DND-41 (cell line): ENCODE measurements around the gene POLR3B.

ENCODE experiments used
- ATAC-seq: fragments of 200-7000 bp; cut with Tn5 transposase; 3 replicates; pipeline ENCODE4 v1.9.1; 2021; ENCODE audit warnings: low read depth; ENCODE audit not compliant: insufficient read depth
- DNase-seq: peaks from one replicate; pipeline ENCODE4 v3.0.0-alpha.2; 2020
- H2AFZ ChIP-seq: 2 replicates; pipeline ENCODE4 v1.6.0; 2012; ENCODE audit warnings: low read depth, low read length
- H3K27ac ChIP-seq: 2 replicates; pipeline ENCODE4 v1.5.1; 2012; ENCODE audit warnings: low read length, inconsistent platforms
- H3K27me3 ChIP-seq: fragments of 200-600 bp; sonication (generic); 2 replicates; pipeline ENCODE4 v1.6.0; 2012; ENCODE audit warnings: low read length, mild to moderate bottlenecking, inconsistent platforms; ENCODE audit not compliant: insufficient read depth, poor library complexity
- H3K36me3 ChIP-seq: 2 replicates; pipeline ENCODE4 v1.5.1; 2012; ENCODE audit warnings: low read length, inconsistent platforms; ENCODE audit not compliant: insufficient read depth
- H3K4me1 ChIP-seq: 2 replicates; pipeline ENCODE4 v1.5.1; 2012; ENCODE audit warnings: mild to moderate bottlenecking, low read length; ENCODE audit not compliant: insufficient read depth
- H3K4me2 ChIP-seq: 2 replicates; pipeline ENCODE4 v1.6.0; 2012; ENCODE audit warnings: mild to moderate bottlenecking, moderate library complexity, low read length, inconsistent platforms; ENCODE audit not compliant: insufficient read depth
- H3K4me3 ChIP-seq, 2 experiments: fragments of 200-600 bp in 1 of 2; shearing (Covaris generic) in 1 of 2; 2 replicates each; pipeline ENCODE4 v1.5.1; 2012 to 2016; ENCODE audit warnings: inconsistent platforms in 2 of 2, low read length in 2 of 2, mild to moderate bottlenecking in 2 of 2, low read depth in 1 of 2, moderate library complexity in 1 of 2
- H3K79me2 ChIP-seq: 2 replicates; pipeline ENCODE4 v1.6.0; 2012; ENCODE audit warnings: low read length, inconsistent platforms; ENCODE audit not compliant: insufficient read depth
- H3K9ac ChIP-seq: 2 replicates; pipeline ENCODE4 v1.6.0; 2012; ENCODE audit warnings: low read depth, mild to moderate bottlenecking, inconsistent platforms, low read length, moderate library complexity
- H3K9me3 ChIP-seq: 2 replicates; pipeline ENCODE4 v1.5.1; 2012; ENCODE audit warnings: low read length, moderate library complexity, mild to moderate bottlenecking, inconsistent platforms; ENCODE audit not compliant: insufficient read depth, severe bottlenecking
- H4K20me1 ChIP-seq: 2 replicates; pipeline ENCODE4 v1.6.0; 2012; ENCODE audit warnings: low read length; ENCODE audit not compliant: insufficient read depth
- EZH2 ChIP-seq: IDR thresholded peaks from 3 replicates; pipeline ENCODE4 v1.6.1; 2012; ENCODE audit warnings: borderline replicate concordance, low read depth, mild to moderate bottlenecking, moderate library complexity, low read length, inconsistent platforms; ENCODE audit not compliant: severe bottlenecking
- TF ChIP-seq, protein P1 (sequence below): IDR thresholded peaks from 2 replicates; pipeline ENCODE4 v1.5.1; 2012; ENCODE audit warnings: borderline replicate concordance, low read length, moderate library complexity, mild to moderate bottlenecking; ENCODE audit not compliant: poor library complexity, severe bottlenecking; ENCODE audit errors: extremely low read depth

The POLR3B gene

DNA sequence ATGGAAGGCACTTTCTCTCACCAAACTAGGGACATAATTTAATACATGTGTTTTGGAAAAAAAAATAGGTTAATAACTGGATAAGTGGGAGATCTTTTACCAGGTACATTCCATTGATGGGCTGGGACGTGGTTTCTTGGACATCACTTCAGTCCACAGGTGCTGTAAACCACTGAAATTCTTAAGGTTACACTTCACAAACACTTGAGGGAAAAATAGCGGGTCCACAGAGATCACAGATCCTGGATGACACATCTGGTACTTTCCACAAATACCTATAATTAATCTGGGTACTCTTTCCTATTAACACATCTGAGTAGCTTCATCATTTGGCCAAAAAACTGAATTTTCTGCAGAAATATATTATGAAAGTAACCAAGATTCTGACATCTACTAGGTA, 85.0 kb downstream of the POLR3B start:
- Histone ChIP-seq H3K4me2 (no peak overlapping the region), H4K20me1 (no peaks in the 10 kb centered on the region), H2AFZ (no peak overlapping the region), H3K4me3 (no peak overlapping the region), H3K9me3 (no peaks in the 10 kb centered on the region), H3K36me3 (peaks cover 13% of the 10 kb centered on the region; the same call in 1 of the 2 replicates), H3K27me3 (no peaks in the 10 kb centered on the region), H3K4me1 (no peaks in the 10 kb centered on the region), H3K79me2 (no peaks in the 10 kb centered on the region), H3K27ac (no peak overlapping the region), H3K9ac (no peak overlapping the region)
- DNase-seq, result no peak
- TF ChIP-seq EZH2, result no peak
- TF ChIP-seq, protein P1, sequence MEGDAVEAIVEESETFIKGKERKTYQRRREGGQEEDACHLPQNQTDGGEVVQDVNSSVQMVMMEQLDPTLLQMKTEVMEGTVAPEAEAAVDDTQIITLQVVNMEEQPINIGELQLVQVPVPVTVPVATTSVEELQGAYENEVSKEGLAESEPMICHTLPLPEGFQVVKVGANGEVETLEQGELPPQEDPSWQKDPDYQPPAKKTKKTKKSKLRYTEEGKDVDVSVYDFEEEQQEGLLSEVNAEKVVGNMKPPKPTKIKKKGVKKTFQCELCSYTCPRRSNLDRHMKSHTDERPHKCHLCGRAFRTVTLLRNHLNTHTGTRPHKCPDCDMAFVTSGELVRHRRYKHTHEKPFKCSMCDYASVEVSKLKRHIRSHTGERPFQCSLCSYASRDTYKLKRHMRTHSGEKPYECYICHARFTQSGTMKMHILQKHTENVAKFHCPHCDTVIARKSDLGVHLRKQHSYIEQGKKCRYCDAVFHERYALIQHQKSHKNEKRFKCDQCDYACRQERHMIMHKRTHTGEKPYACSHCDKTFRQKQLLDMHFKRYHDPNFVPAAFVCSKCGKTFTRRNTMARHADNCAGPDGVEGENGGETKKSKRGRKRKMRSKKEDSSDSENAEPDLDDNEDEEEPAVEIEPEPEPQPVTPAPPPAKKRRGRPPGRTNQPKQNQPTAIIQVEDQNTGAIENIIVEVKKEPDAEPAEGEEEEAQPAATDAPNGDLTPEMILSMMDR, result no peak
- ATAC-seq, result no peak

DNA sequence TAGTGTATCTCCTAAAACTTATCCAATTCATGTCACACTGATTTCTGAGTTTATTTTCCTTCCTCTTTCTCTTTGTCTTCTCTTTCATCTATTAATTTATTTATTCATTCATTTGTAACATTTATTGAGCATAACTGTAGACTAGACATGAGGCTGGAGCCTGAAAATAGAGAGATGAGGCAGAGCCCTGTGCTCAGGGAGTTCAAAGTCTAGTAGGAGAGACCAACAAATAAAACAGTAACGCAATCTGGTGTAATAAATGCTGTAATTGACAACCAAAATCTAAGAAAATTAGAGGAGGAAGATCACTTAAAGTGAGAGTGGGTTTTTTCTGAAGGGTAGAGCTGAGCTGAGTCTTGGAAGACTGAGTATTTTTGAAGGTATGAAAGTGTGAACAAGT, 87.5 kb downstream of the POLR3B start:
- no peaks in the 10 kb centered on the region for H3K79me2 ChIP-seq
- no peaks in the 10 kb centered on the region for H3K27me3 ChIP-seq
- no peaks in the 10 kb centered on the region for H3K4me1 ChIP-seq
- no peak for TF ChIP-seq EZH2
- TF ChIP-seq, protein P1, result no peak
- no peak for ATAC-seq
- peaks cover 7% of the 10 kb centered on the region; the same call in 1 of the 2 replicates for H3K36me3 ChIP-seq
- H4K20me1 ChIP-seq, result no peaks in the 10 kb centered on the region
- no peak overlapping the region for H3K9ac ChIP-seq
- no peak overlapping the region for H2AFZ ChIP-seq
- H3K4me3 ChIP-seq, result no peak overlapping the region
- H3K9me3 ChIP-seq, result no peaks in the 10 kb centered on the region
- H3K27ac ChIP-seq, result no peak overlapping the region
- no peak for DNase-seq
- H3K4me2 ChIP-seq, result no peak overlapping the region

DNA sequence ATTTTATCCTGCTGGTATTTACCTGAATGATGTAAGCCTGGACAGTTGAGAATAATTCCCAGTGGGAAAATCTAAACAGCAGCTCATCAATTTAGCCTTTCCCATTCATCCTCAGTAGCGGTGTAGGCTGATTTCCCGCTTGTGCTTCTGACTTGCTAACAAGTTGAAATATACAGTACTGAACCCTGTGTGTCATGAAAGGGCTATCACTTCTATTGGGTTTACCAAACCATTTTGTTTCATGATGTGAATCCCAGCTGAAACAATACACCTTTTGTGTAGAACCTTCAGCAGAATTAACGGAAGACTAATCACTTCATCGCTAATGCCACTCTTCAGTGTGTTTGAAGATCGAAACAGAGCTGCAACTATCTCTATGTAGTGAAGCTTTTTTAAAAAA, 88.4 kb downstream of the POLR3B start:
- Histone ChIP-seq H3K9ac (no peak overlapping the region), H3K79me2 (no peaks in the 10 kb centered on the region), H3K36me3 (no peaks in the 10 kb centered on the region; the same call in 1 of the 2 replicates), H3K9me3 (no peaks in the 10 kb centered on the region), H3K4me2 (no peak overlapping the region), H2AFZ (no peak overlapping the region), H3K4me1 (no peaks in the 10 kb centered on the region), H3K27ac (no peak overlapping the region), H3K27me3 (no peaks in the 10 kb centered on the region), H3K4me3 (no peak overlapping the region), H4K20me1 (no peaks in the 10 kb centered on the region)
- no peak for ATAC-seq
- no peak for TF ChIP-seq EZH2
- TF ChIP-seq, protein P1, result no peak
- no peak for DNase-seq

DNA sequence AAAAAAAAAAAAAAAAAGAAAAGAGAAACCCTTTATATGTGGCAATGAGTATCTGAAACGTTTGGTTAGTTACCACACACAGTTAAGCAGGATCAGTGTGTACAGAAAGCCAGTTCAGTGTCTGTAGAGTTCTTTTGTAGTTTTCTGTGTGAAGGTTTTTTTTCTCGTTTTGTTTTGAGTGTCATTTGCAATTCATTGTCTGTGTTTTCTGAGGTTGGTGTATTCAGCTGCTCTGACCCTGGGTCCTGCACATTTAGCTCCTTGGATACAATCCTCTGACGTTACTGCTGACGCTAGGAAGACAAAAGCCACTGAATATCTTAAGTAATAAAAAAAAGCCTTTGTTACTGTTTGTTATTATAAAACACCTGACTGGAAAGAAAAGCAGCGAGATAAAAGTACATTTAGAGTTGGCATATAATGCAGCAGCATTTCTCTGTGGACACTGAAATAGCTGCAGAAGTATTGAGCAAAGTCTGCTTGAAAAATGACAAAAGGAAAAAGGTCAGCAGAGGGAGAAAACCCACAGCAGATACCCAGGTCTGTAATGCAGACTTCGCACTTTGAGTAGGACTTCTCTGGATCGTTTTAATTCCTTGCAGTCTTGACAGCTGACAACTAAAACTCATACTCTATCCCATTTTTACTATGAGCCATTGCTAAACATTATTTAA, 89.0 kb downstream of the POLR3B start:
- no peak for TF ChIP-seq EZH2
- TF ChIP-seq, protein P1, result no peak
- Histone ChIP-seq H2AFZ (no peak overlapping the region), H3K9me3 (no peaks in the 10 kb centered on the region), H3K4me1 (no peaks in the 10 kb centered on the region), H3K4me3 (no peak overlapping the region), H3K79me2 (no peaks in the 10 kb centered on the region), H3K9ac (no peak overlapping the region), H3K36me3 (no peaks in the 10 kb centered on the region; the same call in 1 of the 2 replicates), H3K27me3 (no peaks in the 10 kb centered on the region), H3K4me2 (no peak overlapping the region), H3K27ac (no peak overlapping the region), H4K20me1 (no peaks in the 10 kb centered on the region)
- DNase-seq, result no peak
- ATAC-seq, result no peak
